Caco-2 (cell line): ENCODE data around the gene PCK2. TPM values are rescaled to one million over a fixed set of nuclear protein-coding genes. Genes with fewer than 3 reads are reported as not detected.

ENCODE experiments used
- BruUV-seq: library from RNA; stranded (reverse); fragments of 400-500 nt; replicated peaks from 2 replicates; lab custom pipeline; 2021; lab: Mats Ljungman, UMichigan
- CTCF ChIA-PET: fragments of 300-600 bp; sonication (Branson Sonifier 250); formaldehyde crosslinking; loops from one replicate; lab custom pipeline; 2022; ENCODE audit warnings: antibody characterized with exemption; lab: Charles Lee
- POLR2A ChIA-PET: fragments of 300-600 bp; sonication (Branson Sonifier 250); formaldehyde crosslinking; loops from one replicate; lab custom pipeline; 2022; ENCODE audit warnings: antibody characterized with exemption; lab: Charles Lee
- DNase-seq, 2 experiments: peaks; one replicate each; pipeline versions ENCODE4 v3.0.0 to v3.0.0-alpha.2; 2020 to 2022
- H3K27me3 ChIP-seq: replicated peaks from 2 replicates; pipeline ENCODE4 v1.6.0; 2011; ENCODE audit warnings: low read length; ENCODE audit not compliant: control insufficient read depth, insufficient read depth
- H3K36me3 ChIP-seq: 2 replicates; pipeline ENCODE4 v1.5.1; 2011; ENCODE audit warnings: low read length; ENCODE audit not compliant: control insufficient read depth, insufficient read depth
- H3K4me1 ChIP-seq: fragments of 250-450 bp; sonication (Bioruptor Pico); 2 replicates; pipeline ENCODE4 v1.5.1; 2020; ENCODE audit warnings: mild to moderate bottlenecking
- H3K4me3 ChIP-seq: 2 replicates; pipeline ENCODE4 v1.5.1; 2011; ENCODE audit warnings: low read depth, mild to moderate bottlenecking, control low read depth, low read length
- H3K9me3 ChIP-seq: fragments of 250-450 bp; sonication (Bioruptor Pico); 2 replicates; pipeline ENCODE4 v1.5.1; 2020; ENCODE audit warnings: mild to moderate bottlenecking, moderate library complexity
- H3K27ac Mint-ChIP-seq: one replicate; pipeline ENCODE4 v1.8.0; 2022; ENCODE audit warnings: mixed read lengths; ENCODE audit not compliant: unreplicated experiment
- H3K27me3 Mint-ChIP-seq: one replicate; pipeline ENCODE4 v1.8.0; 2022; ENCODE audit warnings: mixed read lengths; ENCODE audit not compliant: insufficient read depth, unreplicated experiment
- H3K36me3 Mint-ChIP-seq: one replicate; pipeline ENCODE4 v1.8.0; 2022; ENCODE audit warnings: mild to moderate bottlenecking, mixed read lengths; ENCODE audit not compliant: insufficient read depth, unreplicated experiment
- H3K4me1 Mint-ChIP-seq: one replicate; pipeline ENCODE4 v1.8.0; 2022; ENCODE audit warnings: low read depth, mixed read lengths; ENCODE audit not compliant: unreplicated experiment
- H3K4me3 Mint-ChIP-seq: one replicate; pipeline ENCODE4 v1.8.0; 2022; ENCODE audit warnings: mild to moderate bottlenecking, moderate library complexity, mixed read lengths; ENCODE audit not compliant: unreplicated experiment
- H3K9me3 Mint-ChIP-seq: one replicate; pipeline ENCODE4 v1.8.0; 2022; ENCODE audit warnings: mixed read lengths; ENCODE audit not compliant: unreplicated experiment
- intact Hi-C: fragments of 100-400 bp; cut with micrococcal nuclease; formaldehyde crosslinking; loops from one replicate; pipeline ENCODE4 v1.10.0; 2022; ENCODE audit not compliant: unreplicated experiment
- total RNA-seq: library from RNA; stranded (reverse); gene quantifications from 2 replicates; pipeline ENCODE4 v1.2.3, GENCODE V29; 2022
- TF ChIP-seq, protein P1 (sequence below), 2 experiments: fragments of 200-600 bp in 1 of 2; IDR thresholded peaks; 1 replicate in 1 of 2; 2 replicates in 1 of 2; pipeline versions ENCODE4 v1.5.1 to v1.8.0; 2011 to 2022; ENCODE audit warnings: antibody characterized with exemption in 1 of 2, control low read depth in 1 of 2, inconsistent platforms in 1 of 2, low read depth in 1 of 2, low read length in 1 of 2, mild to moderate bottlenecking in 1 of 2, moderate library complexity in 1 of 2; ENCODE audit not compliant: insufficient read depth in 1 of 2, severe bottlenecking in 1 of 2, unreplicated experiment in 1 of 2

The PCK2 gene
- total RNA-seq, 1 experiment from 2014 or later: 146 TPM

DNA sequence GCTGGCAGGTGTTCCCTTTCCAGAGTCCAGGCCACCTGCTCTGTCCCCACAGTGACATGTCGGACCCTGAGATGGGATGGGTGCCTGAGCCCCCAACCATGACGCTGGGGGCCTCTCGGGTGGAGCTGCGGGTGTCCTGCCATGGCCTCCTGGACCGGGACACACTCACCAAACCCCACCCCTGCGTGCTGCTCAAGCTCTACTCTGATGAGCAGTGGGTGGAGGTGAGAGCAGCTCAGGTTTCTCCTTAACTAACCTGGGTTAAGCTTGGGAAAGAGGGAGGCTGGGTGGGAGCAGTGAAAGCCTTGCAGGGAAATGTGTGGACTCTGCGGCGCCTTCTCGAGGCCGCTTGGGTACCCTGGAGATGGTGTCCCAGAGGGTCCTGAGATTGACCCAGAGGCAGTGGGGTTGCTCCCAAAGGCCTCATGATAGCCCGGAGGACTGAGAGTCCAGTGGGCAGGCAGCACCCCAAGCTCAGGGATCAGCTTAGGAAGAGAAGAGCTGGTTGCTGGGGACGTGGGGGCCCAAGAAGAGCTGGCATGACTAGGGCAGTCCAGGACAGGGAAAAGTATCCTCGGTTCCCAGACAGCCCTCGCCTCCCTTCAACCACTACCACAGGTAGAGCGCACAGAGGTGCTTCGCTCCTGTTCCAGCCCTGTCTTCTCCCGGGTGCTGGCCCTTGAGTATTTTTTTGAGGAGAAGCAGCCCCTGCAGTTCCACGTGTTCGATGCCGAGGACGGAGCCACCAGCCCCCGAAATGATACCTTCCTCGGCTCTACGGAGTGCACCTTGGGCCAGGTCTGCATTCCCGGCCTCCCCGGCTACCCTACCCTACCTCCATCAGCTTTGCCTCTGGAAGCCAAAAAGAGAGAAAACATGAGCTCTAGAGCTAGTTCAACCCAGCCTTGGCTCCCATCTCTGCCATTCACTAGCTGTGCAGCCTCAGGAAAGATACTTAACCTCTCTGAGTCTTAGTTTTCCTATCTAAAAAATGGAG lies 20.9 kb upstream of the PCK2 start:
- H3K36me3 Mint-ChIP-seq: no peaks in the 10 kb centered on the region
- no peak for DNase-seq
- intact Hi-C loops: no loop called here
- POLR2A ChIA-PET: no interaction called here
- no peaks in the 10 kb centered on the region for H3K27me3 ChIP-seq
- H3K4me1 ChIP-seq: no peaks in the 10 kb centered on the region; the same call in 1 of the 2 replicates
- H3K27ac Mint-ChIP-seq: no peak overlapping the region
- H3K9me3 Mint-ChIP-seq: no peaks in the 10 kb centered on the region
- BruUV-seq: no TSS peak
- TF ChIP-seq, protein P1, sequence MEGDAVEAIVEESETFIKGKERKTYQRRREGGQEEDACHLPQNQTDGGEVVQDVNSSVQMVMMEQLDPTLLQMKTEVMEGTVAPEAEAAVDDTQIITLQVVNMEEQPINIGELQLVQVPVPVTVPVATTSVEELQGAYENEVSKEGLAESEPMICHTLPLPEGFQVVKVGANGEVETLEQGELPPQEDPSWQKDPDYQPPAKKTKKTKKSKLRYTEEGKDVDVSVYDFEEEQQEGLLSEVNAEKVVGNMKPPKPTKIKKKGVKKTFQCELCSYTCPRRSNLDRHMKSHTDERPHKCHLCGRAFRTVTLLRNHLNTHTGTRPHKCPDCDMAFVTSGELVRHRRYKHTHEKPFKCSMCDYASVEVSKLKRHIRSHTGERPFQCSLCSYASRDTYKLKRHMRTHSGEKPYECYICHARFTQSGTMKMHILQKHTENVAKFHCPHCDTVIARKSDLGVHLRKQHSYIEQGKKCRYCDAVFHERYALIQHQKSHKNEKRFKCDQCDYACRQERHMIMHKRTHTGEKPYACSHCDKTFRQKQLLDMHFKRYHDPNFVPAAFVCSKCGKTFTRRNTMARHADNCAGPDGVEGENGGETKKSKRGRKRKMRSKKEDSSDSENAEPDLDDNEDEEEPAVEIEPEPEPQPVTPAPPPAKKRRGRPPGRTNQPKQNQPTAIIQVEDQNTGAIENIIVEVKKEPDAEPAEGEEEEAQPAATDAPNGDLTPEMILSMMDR (IDR thresholded peaks at IDR 0.05; ENCODE audit: insufficient read depth in 1 of 2, low read depth in 1 of 2, low read length in 1 of 2, severe bottlenecking in 1 of 2, unreplicated experiment in 1 of 2): no peak
- H3K36me3 ChIP-seq: no peaks in the 10 kb centered on the region
- H3K27me3 Mint-ChIP-seq: no peaks in the 10 kb centered on the region
- no peak overlapping the region for H3K4me3 ChIP-seq
- CTCF ChIA-PET: interaction anchor here (1.2 kb wide), 2 partner anchors 15 to 17 kb away, joined by 3 to 4 read pairs; no protein-coding TSS in a partner anchor
- no peaks in the 10 kb centered on the region for H3K9me3 ChIP-seq
- H3K4me3 Mint-ChIP-seq: no peak overlapping the region
- peaks cover 9% of the 10 kb centered on the region for H3K4me1 Mint-ChIP-seq

DNA sequence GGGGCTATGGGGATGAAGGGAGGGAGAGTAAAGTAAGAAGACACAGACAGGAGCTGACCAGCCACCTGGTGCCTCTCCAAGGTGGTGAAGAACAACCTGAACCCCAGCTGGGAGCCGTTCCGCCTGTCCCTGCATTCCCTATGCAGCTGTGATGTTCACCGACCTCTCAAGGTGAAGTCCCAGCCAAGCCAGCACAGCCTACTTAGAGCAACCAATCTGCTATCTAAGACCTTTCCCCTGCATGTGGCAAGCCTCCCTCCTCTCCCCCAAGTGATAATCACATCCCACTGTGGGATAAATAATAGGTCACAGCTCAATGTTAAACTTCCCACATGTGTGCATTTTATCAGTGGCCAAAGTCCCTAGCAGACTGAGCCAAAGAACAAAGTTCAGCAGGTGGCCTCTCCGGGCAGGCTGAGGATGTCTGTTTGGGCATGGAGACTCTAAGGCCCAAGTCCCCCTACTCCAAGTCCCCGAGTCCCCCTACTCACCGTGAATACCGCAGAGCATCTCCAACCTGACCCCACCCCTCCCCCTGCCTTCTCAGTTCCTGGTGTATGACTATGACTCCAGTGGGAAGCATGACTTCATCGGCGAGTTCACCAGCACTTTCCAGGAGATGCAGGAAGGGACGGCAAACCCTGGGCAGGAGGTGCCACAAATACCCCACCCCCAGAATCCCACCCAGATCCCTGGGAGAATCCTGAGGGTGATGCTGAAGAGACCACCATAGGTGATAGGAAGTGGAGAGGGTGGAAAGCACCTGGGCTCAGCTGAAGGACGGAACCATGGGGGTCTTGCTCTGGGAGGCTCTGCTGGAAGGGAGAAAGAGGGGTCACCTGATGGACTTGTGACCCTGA lies 19.3 kb upstream of the PCK2 start:
- Histone ChIP-seq H3K27me3 (no peaks in the 10 kb centered on the region; the same call in 1 of the 2 replicates), H3K4me1 (no peaks in the 10 kb centered on the region; the same call in 1 of the 2 replicates), H3K9me3 (no peaks in the 10 kb centered on the region), H3K4me3 (no peak overlapping the region), H3K36me3 (no peaks in the 10 kb centered on the region)
- BruUV-seq: no TSS peak
- TF ChIP-seq, protein P1 (IDR thresholded peaks at IDR 0.05; ENCODE audit: insufficient read depth in 1 of 2, low read depth in 1 of 2, low read length in 1 of 2, severe bottlenecking in 1 of 2, unreplicated experiment in 1 of 2): no peak
- Mint-ChIP-seq H3K27me3 (no peaks in the 10 kb centered on the region), H3K36me3 (no peaks in the 10 kb centered on the region), H3K9me3 (no peaks in the 10 kb centered on the region), H3K4me3 (no peak overlapping the region), H3K4me1 (peaks cover 9% of the 10 kb centered on the region), H3K27ac (no peak overlapping the region)
- ChIA-PET CTCF (interaction anchor here (0.5 to 1.2 kb wide), 3 partner anchors 16 to 30 kb away, joined by 3 to 5 read pairs (median 4); no protein-coding TSS in a partner anchor), POLR2A (interaction anchor here (0.5 kb wide), 1 partner anchor 168 kb away, joined by 3 read pairs; the partner anchor contains the start of gene TINF2)
- no peak for DNase-seq
- intact Hi-C loops: no loop called here
